Measurements from ENCODE around the gene HOXC4.
"Not testable (repeated sequence)": the region's sequence is repeated elsewhere in the genome, so short reads cannot be mapped to it uniquely, and the experiment has no call there.

Gene HOXC4

DNA sequence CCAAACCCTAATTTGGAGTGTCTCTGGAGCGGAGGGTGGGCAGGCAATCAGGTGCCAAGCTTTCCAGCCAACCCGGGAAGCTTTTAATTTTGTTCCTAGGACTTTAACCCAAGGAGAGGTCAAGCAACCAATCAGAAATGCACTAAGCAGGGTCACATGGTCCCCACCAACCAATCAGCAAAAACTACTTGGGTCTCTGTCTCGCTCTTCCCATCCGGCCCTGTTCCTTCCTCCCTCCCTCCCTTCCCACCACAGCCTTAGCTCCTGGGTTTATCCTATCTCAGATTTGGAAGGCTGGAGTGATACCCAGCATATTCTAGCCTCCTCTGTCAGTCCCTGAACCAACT is 13.5 kb upstream of the HOXC4 start:
- no peak for DNase-seq (ENCODE audit: low read depth in 2 of 2)

DNA sequence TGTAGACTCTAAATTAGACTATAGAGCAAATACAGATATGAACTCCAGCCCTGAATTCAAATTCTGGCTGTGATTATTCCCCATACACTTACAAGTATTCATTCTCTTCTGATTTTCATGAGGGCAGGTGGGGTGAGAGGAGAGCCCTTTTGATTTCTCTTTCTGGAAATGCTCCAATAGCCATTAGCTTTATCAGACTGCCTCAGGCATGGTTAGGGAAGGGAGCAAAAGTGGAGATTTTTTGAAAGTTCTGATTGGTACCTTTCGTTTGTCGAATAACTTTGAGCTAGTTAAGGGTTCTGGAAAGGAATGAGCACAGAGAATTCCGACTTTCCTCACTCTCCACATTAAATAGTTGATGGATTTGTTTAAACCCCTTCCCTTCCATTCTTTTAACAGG is 13.0 kb upstream of the HOXC4 start:
- DNase-seq (ENCODE audit: low read depth in 2 of 2), result no peak

DNA sequence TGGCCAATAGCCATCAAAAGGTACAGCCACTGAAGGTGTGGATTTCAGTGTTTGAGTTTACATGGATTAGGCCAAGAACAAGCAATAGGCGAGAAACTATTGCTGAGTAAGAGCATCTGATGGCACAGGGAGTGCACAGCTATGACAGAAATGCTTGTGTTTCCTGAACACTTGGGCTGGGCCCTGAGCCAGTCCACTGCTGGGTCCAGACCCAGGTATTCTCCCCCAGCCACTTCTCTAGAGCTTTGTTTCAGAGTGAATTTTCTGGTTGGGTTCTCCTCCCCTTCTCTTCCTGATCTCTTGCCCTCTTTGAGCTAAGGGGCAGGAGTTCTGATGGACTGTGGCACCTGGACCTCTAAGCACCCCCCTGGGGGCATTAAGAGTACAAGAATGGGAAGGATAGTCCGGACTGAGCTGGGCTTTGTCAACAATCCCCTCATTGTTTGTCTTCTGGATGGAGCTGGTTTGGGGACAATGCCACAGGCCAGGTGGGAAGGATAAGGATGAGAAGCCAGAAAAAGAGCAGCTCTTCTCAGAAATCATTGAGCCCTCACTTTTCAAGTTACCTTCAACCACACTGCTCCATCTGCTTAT is 12.4 kb upstream of the HOXC4 start:
- no peak for DNase-seq (ENCODE audit: low read depth in 2 of 2)

DNA sequence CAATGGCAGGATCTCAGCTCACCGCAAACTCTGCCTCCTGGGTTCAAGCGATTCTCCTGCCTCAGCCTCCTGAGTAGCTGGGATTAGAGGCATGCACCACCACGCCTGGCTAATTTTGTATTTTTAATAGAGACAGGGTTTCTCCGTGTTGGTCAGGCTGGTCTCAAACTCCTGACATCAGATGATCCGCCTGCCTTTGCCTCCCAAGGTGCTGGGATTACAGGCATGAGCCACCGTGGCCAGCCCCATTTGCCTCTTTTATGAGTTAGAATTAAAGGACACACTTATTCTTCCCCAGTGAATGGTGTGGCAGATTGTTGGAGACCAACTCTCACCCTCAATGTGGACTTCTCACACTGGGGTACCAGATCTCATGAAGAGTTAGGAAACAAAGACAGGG is 11.6 kb upstream of the HOXC4 start:
- not testable (repeated sequence) for DNase-seq (ENCODE audit: low read depth in 2 of 2)

DNA sequence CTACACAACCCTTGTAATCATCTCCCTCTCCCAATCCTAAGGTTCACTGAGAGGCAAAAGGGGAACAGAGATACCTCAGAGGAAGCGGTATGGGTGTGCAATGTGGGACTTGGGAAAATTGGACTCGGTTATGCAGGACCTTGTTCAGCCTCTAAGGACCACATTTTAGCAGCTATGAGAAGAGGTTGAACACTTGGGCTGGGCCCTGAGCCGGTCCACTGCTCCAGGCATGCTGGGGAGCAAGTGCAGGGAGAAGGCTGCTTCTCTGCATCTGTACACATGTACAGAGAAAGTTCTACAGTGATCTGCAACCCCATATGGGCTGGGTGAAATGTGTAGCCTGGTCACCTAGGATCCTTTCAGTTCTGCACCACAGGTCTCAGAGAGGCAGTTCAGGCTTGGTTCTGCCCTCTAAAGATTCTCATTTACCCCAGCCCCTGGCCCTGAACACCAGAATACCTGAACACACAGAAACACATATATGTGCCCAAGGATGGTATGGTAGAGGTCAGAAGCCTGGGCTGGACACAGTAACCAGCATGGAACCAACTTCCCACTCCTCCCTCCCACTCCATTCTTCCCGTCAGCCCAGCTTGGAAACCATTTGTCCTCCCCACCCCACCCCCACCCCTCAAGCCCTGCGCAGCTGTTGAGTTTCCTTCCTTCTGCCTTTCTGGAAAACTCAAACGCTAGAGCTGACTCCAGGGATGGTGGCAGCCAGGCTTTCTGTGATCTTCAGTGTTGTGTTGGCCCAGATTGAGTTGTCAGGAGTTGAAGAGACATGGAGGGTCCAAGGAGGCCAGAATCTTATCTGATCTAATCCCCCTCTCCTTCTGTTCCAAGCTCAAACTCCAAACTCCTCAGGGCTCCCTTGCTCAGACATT is 10.4 kb upstream of the HOXC4 start:
- no peak for DNase-seq (ENCODE audit: low read depth in 2 of 2)

DNA sequence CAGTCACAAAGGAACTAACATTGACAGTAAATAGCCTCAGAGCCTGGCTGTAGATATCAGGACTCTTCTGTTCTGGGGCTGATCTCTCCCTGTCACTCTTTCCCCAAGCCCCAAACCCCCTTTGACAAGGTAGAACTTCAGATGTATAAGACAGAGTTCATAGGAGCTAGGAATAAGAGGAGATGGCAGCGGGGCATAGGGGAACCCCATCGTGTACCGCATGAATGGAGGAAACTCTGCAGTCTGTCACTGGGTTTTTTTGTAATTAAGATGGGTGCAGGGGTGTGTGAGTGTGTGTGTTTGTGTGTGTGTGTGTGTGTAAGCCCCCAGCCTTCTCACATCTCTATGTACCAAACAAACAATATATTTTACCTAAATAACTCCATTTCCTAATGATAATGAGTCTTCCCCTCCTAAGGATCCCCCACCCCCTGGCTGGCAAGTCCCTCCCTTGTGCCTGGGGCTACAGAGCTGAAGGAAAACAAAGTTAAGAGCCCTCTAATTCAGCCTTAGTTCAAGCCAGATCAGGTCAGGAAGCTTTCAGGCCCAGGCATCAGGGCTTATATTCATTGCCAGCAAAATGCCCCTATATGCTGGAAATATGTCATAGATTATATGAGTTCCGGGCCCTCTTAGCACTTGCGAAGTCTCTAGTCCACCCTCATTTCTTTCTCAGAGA is 9.1 kb upstream of the HOXC4 start:
- no peak for DNase-seq (ENCODE audit: low read depth in 2 of 2)

DNA sequence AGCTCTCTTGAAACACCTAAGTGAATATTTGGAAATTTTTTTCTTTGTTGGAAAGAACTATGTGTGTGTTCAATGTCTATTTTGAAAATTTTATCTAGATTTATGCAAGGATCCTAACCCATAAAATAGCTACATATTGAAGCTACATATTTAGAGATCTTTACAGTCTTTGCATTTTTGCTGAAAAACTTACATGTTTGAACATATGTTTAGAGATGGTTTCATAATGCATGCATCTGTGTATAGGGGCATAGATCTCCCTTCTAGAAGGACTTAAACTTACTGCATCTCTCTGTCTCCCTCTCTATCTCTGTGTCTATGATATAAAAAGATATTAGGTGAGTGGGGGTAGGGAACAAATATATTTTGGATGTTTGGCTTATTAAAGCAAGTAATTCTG is 8.2 kb upstream of the HOXC4 start:
- no peak for DNase-seq (ENCODE audit: low read depth in 2 of 2)

DNA sequence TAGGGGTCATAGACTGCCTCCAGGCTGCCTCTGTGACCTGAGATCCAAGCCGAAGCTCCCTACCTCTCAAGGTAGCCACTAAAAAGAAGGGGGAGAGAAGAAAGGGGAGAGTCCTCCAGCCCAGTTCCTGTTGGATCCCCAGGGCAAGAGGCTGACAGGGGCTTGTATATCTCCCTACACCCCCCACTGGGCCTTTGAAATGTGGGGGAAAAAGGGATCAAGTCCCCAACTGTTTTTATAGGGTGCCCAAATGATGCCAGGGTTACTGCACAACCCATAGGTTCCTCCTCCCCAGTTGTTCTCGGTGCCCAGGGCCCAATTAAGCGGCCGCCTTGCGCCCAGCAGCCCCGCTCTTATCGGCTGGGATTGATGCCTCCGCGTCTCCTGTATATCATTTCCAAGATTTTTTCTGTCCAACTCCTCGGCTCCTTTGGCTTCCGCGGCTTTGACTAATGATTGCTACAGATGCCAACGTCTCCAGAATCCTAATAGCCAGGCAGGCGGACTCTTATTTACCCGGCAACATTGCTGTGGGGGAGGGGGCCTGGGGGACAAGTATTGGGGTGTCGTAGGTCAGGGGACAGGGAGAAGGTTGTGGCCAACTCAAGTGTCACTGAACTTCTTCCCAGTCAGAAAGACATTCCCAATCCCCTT is 7.6 kb upstream of the HOXC4 start:
- DNase-seq (ENCODE audit: low read depth in 2 of 2), result no peak

DNA sequence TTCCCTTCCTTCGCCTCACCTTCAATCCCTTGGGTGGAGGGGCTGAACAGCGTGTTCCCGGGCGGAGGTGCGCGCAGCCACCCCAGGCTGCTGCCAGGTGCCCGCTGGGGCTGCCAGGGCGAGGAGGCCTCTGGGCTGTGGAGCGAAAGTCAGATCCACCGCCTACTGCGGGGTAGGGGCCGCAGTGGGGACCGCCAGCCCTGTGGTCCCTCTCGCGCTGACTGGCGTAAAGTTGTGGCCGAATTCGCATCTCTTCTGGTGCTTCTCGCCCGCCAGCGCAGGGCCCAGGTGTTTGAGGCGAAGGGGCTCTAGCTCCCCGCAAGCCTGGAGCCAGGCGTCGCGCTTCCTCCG is 6.9 kb upstream of the HOXC4 start:
- no peak for DNase-seq (ENCODE audit: low read depth in 2 of 2)

DNA sequence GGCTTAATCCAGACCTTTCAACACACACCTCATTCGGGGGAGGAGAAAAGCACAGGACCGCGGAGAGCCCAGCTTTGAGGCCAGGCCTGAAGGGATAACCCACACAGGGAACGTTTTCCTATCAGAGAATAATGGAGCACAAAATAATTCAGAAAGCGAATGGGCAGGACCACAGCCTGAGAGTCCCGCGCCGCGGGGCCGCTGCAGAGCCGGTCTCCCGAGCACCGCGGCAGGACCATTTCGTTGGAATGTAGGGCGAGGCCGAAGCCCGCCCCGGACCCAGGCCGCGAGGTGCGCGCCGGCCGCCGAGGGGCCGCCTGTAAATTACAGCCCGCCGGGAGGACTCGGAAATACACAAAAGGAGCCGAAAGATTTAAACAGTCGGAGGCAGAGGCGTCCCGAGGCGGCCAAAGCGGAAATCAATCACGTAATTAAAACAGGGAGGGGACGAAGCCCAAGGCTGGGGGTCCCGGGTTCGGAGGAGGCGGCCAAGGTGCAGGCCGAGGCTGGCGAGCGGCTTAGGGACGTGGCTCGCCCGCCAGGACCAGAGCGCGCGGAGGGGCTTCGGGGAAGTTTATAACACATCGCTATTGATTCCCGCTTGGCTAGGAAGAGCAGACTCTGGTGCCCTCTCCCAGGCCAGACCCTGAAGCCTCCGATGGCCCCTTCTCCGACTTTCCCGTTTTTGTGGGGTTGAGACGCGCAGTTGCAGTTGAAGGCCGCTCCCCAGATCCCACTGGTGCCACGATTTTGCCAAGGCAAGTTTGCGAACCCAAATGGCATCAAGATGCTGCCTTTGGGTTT is 6.3 kb upstream of the HOXC4 start:
- DNase-seq (ENCODE audit: low read depth in 2 of 2), result no peak

DNA sequence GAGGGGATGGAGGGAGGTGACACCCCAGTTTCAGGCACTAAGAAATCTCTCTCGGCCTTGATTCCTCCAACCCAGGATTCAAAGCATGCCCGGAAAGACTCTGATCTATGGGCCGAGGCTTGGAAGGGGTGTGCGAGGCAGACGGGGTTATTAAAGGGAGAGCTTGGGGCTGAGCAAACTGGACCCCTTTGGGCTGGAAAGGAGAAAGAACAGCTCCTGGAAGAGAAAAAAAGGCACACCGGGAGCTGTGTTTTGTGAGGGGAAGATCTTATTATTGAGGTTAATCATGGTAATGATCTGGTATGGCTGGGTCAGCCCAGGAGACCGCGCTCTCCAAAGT is 5.7 kb upstream of the HOXC4 start:
- no peak for DNase-seq (ENCODE audit: low read depth in 2 of 2)

DNA sequence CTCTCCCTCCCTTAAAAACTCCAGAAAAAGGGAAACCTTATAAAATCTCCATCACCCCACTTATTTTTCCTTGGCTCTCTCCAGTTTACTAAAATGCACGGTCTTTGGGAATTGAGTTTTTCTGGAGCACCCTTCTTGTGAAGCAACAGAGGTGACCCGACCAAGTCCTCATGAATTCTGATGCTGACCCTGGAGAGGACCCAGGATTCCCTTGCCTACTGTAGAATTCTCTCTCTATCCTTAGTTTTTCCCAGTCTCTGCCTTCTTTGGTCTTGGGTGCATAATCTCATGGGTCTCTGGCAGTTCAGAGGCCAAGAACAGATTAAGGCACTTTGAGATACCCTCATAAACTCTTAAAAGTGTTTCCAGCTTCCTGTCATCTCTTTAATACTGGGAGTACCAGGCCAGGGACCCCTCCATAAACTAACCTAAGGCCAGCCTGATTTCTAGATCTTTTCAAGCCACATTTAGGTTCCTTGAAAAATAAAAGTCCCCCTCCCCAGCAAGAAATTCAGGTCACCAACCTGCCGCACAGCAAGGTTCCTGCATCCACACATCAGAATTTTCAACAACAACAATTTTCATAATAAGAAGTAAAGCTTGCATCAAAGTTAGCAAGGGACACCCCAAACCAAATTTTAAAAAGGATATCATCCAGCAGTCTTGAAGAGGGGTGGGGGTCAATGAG is 5.1 kb upstream of the HOXC4 start:
- DNase-seq (ENCODE audit: low read depth in 2 of 2), result no peak

DNA sequence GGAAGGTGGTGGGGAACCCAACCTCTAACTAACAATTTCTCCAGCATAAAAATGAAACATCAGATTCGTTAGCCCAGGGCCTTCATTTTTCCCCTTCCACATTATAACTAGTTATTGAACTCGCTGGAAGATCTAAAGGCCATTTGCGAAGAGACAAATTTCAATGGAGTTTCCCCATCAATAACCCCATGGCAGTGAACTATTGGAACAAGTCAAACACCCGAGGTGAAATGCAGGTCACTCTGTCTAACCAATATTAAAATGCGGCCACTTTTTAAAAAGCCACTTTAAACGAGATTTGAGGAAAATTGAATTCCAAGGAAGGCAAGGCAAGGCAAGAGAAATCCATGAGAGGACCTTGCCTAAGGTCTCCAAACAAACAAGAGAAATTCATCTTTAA is 4.5 kb upstream of the HOXC4 start:
- DNase-seq (ENCODE audit: low read depth in 2 of 2), result no peak

DNA sequence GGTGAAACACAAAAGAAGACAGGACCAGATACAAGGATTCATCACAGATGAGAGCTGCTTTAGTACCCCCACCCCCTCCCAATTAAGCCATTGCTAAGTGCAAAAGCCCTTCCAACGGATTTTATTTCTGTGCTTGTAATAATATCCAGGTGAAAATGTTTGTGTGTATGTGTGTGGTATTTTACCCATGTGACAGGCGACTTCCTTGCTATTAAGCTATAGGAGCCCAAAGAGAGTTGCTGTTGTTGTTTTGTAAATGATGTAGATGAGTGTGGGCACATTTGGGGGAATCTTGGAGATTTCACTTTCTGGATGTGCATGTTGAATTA is 3.2 kb upstream of the HOXC4 start:
- no peak for DNase-seq (ENCODE audit: low read depth in 2 of 2)

DNA sequence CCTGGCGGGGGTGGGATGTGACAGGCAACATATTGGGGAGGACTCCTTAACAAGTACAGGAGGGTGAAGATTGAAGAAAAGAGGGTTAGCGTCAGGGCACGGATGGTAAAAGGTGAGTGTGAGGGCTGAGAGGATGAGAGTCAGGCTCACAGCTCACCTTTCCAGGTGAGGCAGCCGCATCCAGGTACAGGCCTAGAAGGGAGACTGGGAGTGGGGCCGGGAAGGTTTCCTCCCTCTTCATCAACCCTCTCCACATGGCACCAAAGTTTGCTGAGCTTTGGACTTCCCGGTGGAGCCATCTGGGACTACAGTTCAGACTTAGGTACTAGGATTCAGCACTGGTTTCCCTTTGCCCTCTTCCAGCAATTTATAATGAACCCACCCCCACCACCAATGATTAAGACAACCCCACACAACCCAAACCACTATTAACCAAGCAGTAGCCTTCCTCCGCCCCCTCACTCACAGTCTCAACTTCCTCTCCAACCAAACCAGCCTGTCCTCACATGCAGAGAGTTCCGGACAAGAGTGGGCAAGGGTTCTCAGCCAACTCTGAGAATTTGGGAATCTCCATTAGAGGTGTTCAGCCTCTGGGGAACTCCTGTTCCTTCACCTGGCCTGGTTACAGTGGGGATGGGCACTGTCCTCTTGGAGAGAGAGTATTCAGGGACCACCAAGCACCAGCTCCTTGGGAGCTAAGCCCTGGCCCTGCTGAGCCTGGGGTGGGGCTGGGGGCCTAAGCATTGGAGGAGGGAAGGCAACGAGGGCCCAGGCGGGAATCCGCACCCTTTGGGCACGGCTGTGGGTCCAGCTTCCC is 2.4 kb upstream of the HOXC4 start:
- DNase-seq (ENCODE audit: low read depth in 2 of 2), result no peak

DNA sequence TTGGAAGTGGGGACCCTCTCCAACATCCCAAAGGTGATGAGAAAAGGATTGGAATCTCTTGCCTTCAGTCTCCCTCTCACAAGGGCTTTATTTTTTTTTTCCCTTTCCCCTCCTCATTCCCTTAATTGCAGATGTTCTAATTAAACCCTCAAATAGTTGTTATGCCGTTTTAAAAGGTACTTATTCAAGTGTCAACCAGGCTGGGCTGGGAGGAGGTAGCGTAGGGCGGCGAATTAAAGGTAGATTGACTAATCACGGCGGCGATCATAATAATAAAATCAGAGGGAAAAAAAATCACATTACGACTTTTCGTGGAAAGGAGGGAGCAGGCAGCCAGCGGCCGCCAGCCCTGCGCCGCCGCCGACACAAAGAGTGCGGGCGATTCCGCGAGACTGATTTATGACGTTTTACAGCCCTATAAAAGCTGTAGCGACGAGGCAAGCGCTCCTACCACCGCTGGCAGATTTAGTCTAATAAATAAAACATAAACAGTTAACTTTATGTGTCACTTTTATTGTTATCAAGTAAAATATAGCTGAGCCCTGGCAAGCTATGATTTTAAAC is 1.7 kb upstream of the HOXC4 start:
- no peak for DNase-seq (ENCODE audit: low read depth in 2 of 2)

DNA sequence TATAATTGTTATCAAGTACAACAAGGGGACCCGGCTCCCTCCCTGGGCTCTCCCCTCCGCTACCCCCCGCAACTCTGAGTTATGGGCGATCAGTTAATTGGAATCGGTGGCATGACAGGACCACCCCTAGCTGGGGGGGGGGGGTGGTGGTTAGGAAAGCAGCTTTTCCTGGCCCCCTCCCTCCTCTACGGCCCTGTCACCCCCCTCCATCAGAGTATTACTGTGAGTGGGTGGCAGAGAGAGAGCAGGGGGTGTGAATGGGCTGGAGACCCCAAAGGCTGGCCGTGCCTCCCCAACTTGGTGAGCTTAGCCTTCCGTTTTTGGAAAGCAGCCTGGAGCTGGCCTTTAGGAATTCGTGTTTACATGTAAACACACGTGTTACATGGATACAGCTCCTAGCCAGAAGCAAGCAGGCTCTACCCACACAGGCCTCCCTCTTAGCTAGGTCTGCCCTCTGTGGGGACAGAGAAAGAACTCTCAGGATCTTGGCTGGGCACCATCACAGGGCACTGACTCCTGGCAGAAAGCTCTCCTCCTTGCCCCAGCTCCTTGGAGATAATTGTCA is 1.1 kb upstream of the HOXC4 start:
- DNase-seq (ENCODE audit: low read depth in 2 of 2), result no peak

DNA sequence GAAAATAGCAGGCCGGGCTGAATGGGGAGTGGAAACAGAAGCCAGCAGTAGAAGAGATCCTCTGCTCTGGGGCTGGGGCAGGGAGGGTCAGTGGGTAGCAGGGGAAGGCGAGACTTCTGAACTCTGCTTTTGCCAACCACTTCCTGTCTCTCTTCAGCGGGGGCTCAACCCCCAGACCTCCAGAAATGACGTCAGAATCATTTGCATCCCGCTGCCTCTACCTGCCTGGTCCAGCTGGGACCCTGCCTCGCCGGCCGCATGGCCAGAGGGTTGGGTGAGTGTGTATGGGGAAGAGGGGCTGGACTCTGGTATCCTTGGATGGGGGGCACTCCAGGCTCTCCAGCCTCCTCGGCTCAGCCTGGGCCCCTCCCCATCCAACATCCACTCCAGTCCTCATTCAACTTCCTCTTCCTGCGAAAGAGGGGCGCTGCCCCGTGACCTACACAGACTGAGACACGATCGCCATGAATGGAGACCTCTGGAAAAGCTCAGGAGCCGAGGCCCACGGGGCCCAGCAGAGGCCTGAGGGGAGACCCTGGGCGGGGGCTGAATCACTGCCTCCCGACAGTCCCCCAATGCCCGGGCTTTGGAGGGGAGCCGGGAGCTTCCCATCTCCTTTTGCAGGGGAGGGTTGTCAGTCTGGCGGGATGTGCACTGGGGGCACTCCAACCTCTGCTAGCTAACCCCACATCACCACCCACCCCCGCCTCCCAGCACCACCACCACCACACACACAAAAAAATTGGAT is 458 bp upstream of the HOXC4 start:
- DNase-seq (ENCODE audit: low read depth in 2 of 2), result peak in 1 of 2 donors; percentile 5

DNA sequence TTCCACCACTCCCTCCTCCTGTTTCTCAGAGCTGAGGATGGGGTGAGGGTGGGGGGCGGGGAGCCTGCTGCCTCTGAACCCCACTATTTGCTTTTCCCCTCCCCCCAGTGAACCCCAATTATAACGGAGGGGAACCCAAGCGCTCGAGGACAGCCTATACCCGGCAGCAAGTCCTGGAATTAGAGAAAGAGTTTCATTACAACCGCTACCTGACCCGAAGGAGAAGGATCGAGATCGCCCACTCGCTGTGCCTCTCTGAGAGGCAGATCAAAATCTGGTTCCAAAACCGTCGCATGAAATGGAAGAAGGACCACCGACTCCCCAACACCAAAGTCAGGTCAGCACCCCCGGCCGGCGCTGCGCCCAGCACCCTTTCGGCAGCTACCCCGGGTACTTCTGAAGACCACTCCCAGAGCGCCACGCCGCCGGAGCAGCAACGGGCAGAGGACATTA is 1.1 kb downstream of the HOXC4 start:
- no peak for DNase-seq (ENCODE audit: low read depth in 2 of 2)
